Measurements from ENCODE around the gene ITGAL. TPM values are rescaled to one million over a fixed set of nuclear protein-coding genes. Genes with fewer than 3 reads are reported as not detected.

ITGAL gene
- total RNA-seq, 1 experiment from 2014 or later = 0.50 TPM

GRCh38 chr16:30509081-30509765 is 36.7 kb downstream of the ITGAL start:
- intact Hi-C loops (cut with micrococcal nuclease; ENCODE audit: unreplicated experiment) = no loop called here
- H4K20me1 ChIP-seq (ENCODE audit: insufficient read depth) = no peaks in the 10 kb centered on the region
- H3K9me2 ChIP-seq (ENCODE audit: insufficient read depth) = no peaks in the 10 kb centered on the region
- H3K4me3 ChIP-seq = no peak overlapping the region
- H3K27me3 ChIP-seq (ENCODE audit: insufficient read depth, low read depth) = 0 out of 2 replicates have a peak, but pooled peaks cover under 1% of the 10 kb centered on the region
- ChIA-PET POLR2A (ENCODE audit: unreplicated experiment) (interaction anchor here (0.6 kb wide), 2 partner anchors 394 to 944 kb away, joined by 3 to 6 read pairs; no protein-coding TSS in a partner anchor), CTCF (interaction anchor here (0.7 kb wide), 1 partner anchor 13 kb away, joined by 8 read pairs; no protein-coding TSS in a partner anchor)
- no peak overlapping the region for H3K27ac ChIP-seq
- BruUV-seq (replicated peaks) = no TSS peak
- no peaks in the 10 kb centered on the region for H3K36me3 ChIP-seq (ENCODE audit: low read depth)
- H2AFZ ChIP-seq = no peak overlapping the region
- no peaks in the 10 kb centered on the region for H3K79me2 ChIP-seq (ENCODE audit: low read depth)
- DNase-seq = no peak
- no peak overlapping the region for H3K4me2 ChIP-seq
- H3F3A ChIP-seq (ENCODE audit: insufficient read depth, low read depth) = no peaks in the 10 kb centered on the region
- no peaks in the 10 kb centered on the region for H3K9me3 ChIP-seq (ENCODE audit: insufficient read depth, low read depth)
- TF ChIP-seq CTCF (conservative IDR thresholded peaks at IDR 0.05) = no peak
- no peak for TF ChIP-seq EZH2 (IDR thresholded peaks at IDR 0.05; ENCODE audit: low read depth)
- no peaks in the 10 kb centered on the region for H3K4me1 ChIP-seq (replicated peaks; ENCODE audit: insufficient read depth)

GRCh38 chr16:30510376-30510938 is 37.9 kb downstream of the ITGAL start:
- Histone ChIP-seq H2AFZ (no peak overlapping the region), H3F3A (ENCODE audit: insufficient read depth, low read depth) (no peaks in the 10 kb centered on the region), H3K79me2 (ENCODE audit: low read depth) (no peaks in the 10 kb centered on the region), H3K4me1 (replicated peaks; ENCODE audit: insufficient read depth) (no peaks in the 10 kb centered on the region), H3K9me2 (ENCODE audit: insufficient read depth) (no peaks in the 10 kb centered on the region), H3K4me3 (no peak overlapping the region), H4K20me1 (ENCODE audit: insufficient read depth) (no peaks in the 10 kb centered on the region), H3K27me3 (ENCODE audit: insufficient read depth, low read depth) (no peaks in the 10 kb centered on the region), H3K4me2 (no peak overlapping the region), H3K36me3 (ENCODE audit: low read depth) (no peaks in the 10 kb centered on the region), H3K27ac (no peak overlapping the region), H3K9me3 (ENCODE audit: insufficient read depth, low read depth) (no peaks in the 10 kb centered on the region)
- ChIA-PET CTCF (interaction anchor here (0.5 kb wide), 1 partner anchor 899 kb away, joined by 10 read pairs; no protein-coding TSS in a partner anchor), POLR2A (ENCODE audit: unreplicated experiment) (interaction anchor here (0.5 kb wide), 1 partner anchor 64 kb away, joined by 4 read pairs; no protein-coding TSS in a partner anchor)
- no peak for DNase-seq
- no TSS peak for BruUV-seq (replicated peaks)
- TF ChIP-seq EZH2 (IDR thresholded peaks at IDR 0.05; ENCODE audit: low read depth) = no peak
- no peak for TF ChIP-seq CTCF (conservative IDR thresholded peaks at IDR 0.05)
- intact Hi-C loops (cut with micrococcal nuclease; ENCODE audit: unreplicated experiment) = no loop called here

GRCh38 chr16:30511509-30511908 is 39.0 kb downstream of the ITGAL start:
- no peaks in the 10 kb centered on the region for H3K9me2 ChIP-seq (ENCODE audit: insufficient read depth)
- H3F3A ChIP-seq (ENCODE audit: insufficient read depth, low read depth) = no peaks in the 10 kb centered on the region
- H3K79me2 ChIP-seq (ENCODE audit: low read depth) = no peaks in the 10 kb centered on the region
- no peak for TF ChIP-seq EZH2 (IDR thresholded peaks at IDR 0.05; ENCODE audit: low read depth)
- no peak for TF ChIP-seq CTCF (conservative IDR thresholded peaks at IDR 0.05)
- ChIA-PET POLR2A (ENCODE audit: unreplicated experiment) (no interaction called here), CTCF (no interaction called here)
- no peaks in the 10 kb centered on the region for H3K9me3 ChIP-seq (ENCODE audit: insufficient read depth, low read depth)
- no peaks in the 10 kb centered on the region for H3K27me3 ChIP-seq (ENCODE audit: insufficient read depth, low read depth)
- no peak overlapping the region for H2AFZ ChIP-seq
- intact Hi-C loops (cut with micrococcal nuclease; ENCODE audit: unreplicated experiment) = no loop called here
- no TSS peak for BruUV-seq (replicated peaks)
- H3K36me3 ChIP-seq (ENCODE audit: low read depth) = no peaks in the 10 kb centered on the region
- no peak overlapping the region for H3K4me2 ChIP-seq
- H3K27ac ChIP-seq = no peak overlapping the region
- H3K4me3 ChIP-seq = no peak overlapping the region
- no peak for DNase-seq
- no peaks in the 10 kb centered on the region for H4K20me1 ChIP-seq (ENCODE audit: insufficient read depth)
- H3K4me1 ChIP-seq (replicated peaks; ENCODE audit: insufficient read depth) = no peaks in the 10 kb centered on the region
